Mesothelial cell of epicardium (in vitro differentiated cells): ENCODE results near the gene IPO9. TPM values are rescaled to one million over a fixed set of nuclear protein-coding genes. Genes with fewer than 3 reads are reported as not detected.

ENCODE experiments used
- DNase-seq, 2 experiments: peaks; one replicate each; pipeline ENCODE4 v3.0.0; 2021; ENCODE audit warnings: low spot score in 2 of 2; ENCODE audit not compliant: unreplicated experiment in 2 of 2
- H3K27ac Mint-ChIP-seq: 2 replicates; pipeline ENCODE4 v1.8.0; 2021; ENCODE audit warnings: mixed read lengths
- H3K27me3 Mint-ChIP-seq: 2 replicates; pipeline ENCODE4 v1.8.0; 2021; ENCODE audit warnings: low read depth, mixed read lengths
- H3K36me3 Mint-ChIP-seq: 2 replicates; pipeline ENCODE4 v1.8.0; 2021; ENCODE audit warnings: mixed read lengths
- H3K4me1 Mint-ChIP-seq: 2 replicates; pipeline ENCODE4 v1.8.0; 2021; ENCODE audit warnings: mixed read lengths
- H3K4me3 Mint-ChIP-seq: 2 replicates; pipeline ENCODE4 v1.8.0; 2021; ENCODE audit warnings: mild to moderate bottlenecking, moderate library complexity, mixed read lengths
- H3K9me3 Mint-ChIP-seq: 2 replicates; pipeline ENCODE4 v1.8.0; 2021; ENCODE audit warnings: mixed read lengths
- CTCF ChIP-seq: fragments of 200-600 bp; sonication (generic); IDR thresholded peaks from one replicate; pipeline ENCODE4 v1.5.0; 2021; ENCODE audit warnings: antibody characterized with exemption; ENCODE audit not compliant: unreplicated experiment
- total RNA-seq: library from RNA; stranded (reverse); gene quantifications from 3 replicates; pipeline ENCODE4 v1.2.1, GENCODE V29; 2021

Gene IPO9
- total RNA-seq, 1 donor from 2014 or later: 87.8 TPM

- no peaks in the 10 kb centered on the region for H3K36me3 Mint-ChIP-seq
- peaks cover 15% of the 10 kb centered on the region for H3K27me3 Mint-ChIP-seq
- TF ChIP-seq CTCF: no peak
- no peak overlapping the region for H3K27ac Mint-ChIP-seq
- peak in 1 of 2 experiments; percentile 2 for DNase-seq
- H3K9me3 Mint-ChIP-seq: no peaks in the 10 kb centered on the region
- peaks cover 15% of the 10 kb centered on the region for H3K4me1 Mint-ChIP-seq
- no peak overlapping the region for H3K4me3 Mint-ChIP-seq
These were observed 57.3 kb downstream of the IPO9 start for GRCh38 chr1:201886103-201886885.

- DNase-seq: peak in 1 of 2 experiments; percentile 5
- H3K9me3 Mint-ChIP-seq: no peaks in the 10 kb centered on the region
These were observed 58.3 kb downstream of the IPO9 start for GRCh38 chr1:201887116-201887866.

GRCh38 chr1:201888282-201889089 is 59.5 kb downstream of the IPO9 start, which contains the start of gene SHISA4:
Gene SHISA4 (plus strand): TSS chr1:201888898. CDS start chr1:201888995, 97 bp downstream.
- Mint-ChIP-seq H3K36me3 (no peaks in the 10 kb centered on the region), H3K9me3 (no peaks in the 10 kb centered on the region), H3K4me3 (peak within 1 kb of the TSS; percentile 73), H3K27ac (no peak within 1 kb of the TSS), H3K4me1 (peaks cover 10% of the 10 kb centered on the region), H3K27me3 (peaks cover 15% of the 10 kb centered on the region)
- peak in 1 of 2 experiments; percentile 50 for DNase-seq
- no peak for TF ChIP-seq CTCF

More at GRCh38 chr1:201887116-201887866, 58.3 kb downstream of the IPO9 start:
- Mint-ChIP-seq H3K36me3 (no peaks in the 10 kb centered on the region), H3K27me3 (peaks cover 15% of the 10 kb centered on the region), H3K4me3 (peak overlapping the region; percentile 73), H3K4me1 (peaks cover 10% of the 10 kb centered on the region), H3K27ac (no peak overlapping the region)
- TF ChIP-seq CTCF: no peak

GRCh38 chr1:201889090-201889968 is 60.4 kb downstream of the IPO9 start:
- H3K9me3 Mint-ChIP-seq: no peaks in the 10 kb centered on the region
- DNase-seq: no peak
- H3K4me1 Mint-ChIP-seq: peaks cover 16% of the 10 kb centered on the region
- H3K27ac Mint-ChIP-seq: no peak overlapping the region
- TF ChIP-seq CTCF: no peak
- H3K36me3 Mint-ChIP-seq: no peaks in the 10 kb centered on the region
- H3K27me3 Mint-ChIP-seq: peaks cover 15% of the 10 kb centered on the region
- H3K4me3 Mint-ChIP-seq: peak overlapping the region; percentile 70
